Stimulated activated CD4-positive, alpha-beta T cell treated with anti-CD3 and anti-CD28 coated beads, Interleukin-2, amount 100 ng/mL, for 4 hours (primary cell): ENCODE results near the gene ZBTB21.

Experiments
- DNase-seq: peaks from one replicate; pipeline ENCODE4 v3.0.0-alpha.2; 2020; ENCODE audit warnings: low read depth

ZBTB21 gene

DNA sequence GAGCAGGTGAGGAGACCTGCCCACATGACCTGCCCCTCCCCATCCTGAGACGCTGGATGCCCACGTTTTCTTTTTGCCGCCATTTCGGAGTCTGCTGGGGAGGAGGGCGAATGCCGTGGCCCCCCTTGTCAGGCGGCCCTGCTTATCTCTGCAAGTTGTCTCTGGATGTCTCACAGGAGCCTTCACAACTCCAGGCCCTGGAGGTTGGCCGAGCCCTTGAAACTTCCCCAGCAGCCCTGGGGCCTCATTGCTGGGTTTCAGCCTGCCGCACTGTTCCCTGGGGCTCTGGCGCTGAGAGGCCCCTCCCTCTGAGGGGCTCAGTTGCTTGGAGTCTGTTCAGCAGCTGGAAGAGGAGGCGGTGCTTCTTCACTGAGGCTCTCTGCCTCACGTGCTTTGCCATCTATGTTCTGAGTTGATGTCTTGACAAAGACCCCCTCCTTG, 29.8 kb upstream of the ZBTB21 start:
- DNase-seq = no peak

DNA sequence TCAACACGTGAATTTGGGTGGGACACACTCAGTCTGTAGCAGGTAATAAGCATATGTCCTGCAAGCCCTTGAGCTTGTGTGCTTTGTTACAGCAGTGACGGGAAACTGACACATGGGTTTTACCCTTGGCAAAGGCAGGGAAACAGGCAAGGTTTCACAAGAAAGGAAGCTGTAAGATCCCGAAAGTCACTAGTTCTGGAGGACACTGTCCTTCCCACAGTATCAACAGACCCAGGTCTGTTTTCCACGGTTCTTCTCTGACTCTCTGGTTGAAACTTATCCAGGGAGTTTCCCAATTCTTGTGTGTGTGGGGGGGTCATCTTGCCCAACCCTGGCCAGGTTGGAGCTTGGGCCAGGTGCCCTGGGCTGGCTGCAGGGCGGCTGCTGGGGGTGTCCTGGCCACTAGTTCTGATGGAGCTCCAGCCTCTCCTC, 29.3 kb upstream of the ZBTB21 start:
- no peak for DNase-seq

DNA sequence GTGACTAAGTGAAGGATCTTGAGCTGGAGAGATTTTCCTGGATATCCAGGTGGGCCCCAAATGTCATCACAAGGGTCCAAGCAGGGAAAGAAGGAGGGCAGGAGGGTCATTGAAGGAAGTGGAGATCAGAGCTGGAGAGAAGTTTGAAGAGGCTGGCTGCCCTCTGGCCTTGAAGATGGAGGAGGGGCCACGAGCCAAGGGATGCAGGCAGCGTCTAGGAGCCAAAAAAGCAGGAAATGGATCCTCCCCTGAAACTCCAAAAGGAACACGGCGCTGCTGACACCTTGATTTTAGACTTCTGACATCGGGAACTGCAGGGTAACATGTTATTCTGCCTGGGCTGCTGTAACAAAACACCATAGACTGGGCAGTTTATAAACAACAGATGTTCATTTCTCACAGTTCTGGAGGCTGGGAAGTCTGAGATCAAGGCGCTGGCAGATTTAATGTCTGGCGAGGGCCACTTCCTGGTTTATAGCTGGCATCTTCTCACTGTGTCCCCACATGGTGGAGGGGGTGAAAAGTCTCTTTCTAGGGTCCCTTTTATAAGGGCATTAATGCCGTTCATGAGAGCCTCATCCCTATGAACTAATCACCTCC, 28.8 kb upstream of the ZBTB21 start:
- no peak for DNase-seq

DNA sequence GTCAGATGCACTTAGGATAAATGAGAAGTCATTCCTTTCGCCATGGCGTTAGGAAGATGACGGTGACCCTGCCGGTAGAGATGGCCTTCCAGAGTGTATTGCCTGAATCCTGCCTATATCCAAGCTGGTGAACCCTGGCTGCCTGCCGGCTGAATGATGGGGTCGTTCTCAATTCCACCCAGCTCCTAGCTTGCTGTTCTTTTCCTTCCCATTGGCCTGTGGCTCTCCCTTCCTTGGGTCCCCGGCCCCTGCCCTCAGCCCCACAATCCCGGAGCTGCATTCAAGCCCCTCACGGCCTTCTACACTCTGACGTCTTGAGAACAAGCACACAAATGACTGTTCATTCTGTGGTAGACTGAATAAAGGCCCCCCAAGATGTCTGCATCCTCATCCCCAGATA, 28.2 kb upstream of the ZBTB21 start:
- DNase-seq = no peak

DNA sequence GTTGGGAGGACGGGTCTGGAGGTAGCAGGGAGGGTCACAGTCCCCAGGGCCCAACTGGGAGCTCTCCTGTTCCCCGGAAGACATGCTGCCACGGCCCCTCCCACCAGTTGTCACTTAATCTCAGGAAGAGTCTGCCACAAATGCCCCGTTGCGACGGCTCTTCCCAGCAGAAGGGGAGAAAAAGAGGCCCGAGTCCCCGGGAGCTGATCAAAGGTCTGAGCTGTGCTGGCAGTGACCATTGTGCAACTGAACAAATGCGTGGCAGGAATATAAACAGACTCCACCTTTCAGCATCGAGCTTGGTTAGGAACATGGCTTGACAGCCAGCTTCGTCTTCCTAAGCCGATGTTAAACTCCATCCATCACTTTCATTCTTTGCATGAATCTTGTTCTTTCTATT, 27.8 kb upstream of the ZBTB21 start:
- DNase-seq = no peak

DNA sequence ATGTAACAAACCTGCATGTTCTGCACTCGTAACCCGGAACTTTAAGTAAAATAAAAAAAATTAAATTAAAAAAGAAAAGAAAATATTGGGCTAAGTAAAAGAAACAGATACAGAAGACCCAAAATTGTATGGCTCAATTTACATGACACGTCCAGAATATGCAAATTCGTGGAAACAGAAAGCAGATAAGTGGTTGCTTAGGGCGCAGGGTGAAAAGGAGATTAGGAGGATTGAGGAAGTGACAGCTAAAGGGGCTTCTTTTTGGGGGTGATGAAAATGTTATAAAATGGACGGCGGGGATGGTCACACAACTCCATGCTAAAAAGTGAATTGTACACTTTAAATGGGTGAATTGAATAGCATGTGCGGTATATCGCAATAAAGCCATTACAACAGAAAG, 27.4 kb upstream of the ZBTB21 start:
- no peak for DNase-seq

DNA sequence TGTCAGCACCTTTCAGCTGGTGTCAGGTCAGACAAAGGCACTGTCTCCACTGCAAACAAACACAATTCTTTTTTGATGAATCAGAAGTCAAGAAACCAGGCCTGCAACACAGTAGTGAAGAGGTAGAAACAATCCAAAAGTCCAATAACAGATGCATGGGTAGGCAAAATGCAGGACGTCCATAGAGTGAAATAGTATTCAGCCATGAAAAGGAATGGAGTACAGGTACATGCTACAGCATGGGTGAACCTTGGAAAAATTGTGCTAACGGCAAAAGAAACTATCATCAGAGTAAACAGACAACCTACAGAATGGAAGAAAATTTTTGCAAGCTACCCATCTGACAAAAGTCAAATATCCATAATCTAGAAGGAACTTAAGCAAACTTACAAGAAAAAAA, 26.2 kb upstream of the ZBTB21 start:
- no peak for DNase-seq

DNA sequence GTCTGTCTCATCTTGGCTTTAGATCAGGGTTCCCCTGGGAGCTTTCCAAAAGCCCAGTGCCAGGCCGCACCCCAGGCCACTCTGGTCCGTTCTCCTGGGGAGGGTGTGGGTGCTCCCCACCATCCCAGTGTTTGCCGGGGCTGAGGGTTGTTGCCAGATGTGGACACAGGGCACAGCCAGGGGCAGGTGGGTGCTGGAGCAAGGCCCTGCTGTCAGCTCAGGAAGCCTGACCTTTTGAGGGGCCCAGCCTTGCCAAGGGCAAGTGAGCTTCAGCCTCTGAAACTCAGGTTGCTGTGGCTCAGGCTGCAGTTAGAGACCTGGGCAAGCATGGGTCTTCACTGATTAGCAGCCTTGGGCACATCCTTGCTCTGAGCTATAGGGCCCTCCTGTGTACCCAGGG, 22.8 kb upstream of the ZBTB21 start:
- no peak for DNase-seq

DNA sequence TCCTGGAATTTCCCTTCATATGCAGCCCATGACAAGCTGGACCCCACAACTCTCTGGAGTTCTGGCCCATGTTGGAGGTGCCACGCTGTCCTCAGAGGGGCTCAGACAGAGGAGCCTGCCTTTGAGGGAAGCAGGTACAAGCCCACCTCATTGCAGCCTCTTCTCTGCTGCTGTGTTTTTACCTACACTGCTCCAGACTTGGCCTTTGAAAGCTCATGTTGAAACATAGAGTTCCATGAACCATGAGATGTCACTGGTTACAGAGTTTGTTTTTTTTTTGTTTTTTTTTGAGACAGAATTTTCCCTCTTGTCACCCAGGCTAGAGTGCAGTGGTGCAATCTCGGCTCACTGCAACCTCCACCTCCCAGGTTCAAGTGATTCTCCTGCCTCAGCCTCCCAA, 22.1 kb upstream of the ZBTB21 start:
- DNase-seq = no peak

DNA sequence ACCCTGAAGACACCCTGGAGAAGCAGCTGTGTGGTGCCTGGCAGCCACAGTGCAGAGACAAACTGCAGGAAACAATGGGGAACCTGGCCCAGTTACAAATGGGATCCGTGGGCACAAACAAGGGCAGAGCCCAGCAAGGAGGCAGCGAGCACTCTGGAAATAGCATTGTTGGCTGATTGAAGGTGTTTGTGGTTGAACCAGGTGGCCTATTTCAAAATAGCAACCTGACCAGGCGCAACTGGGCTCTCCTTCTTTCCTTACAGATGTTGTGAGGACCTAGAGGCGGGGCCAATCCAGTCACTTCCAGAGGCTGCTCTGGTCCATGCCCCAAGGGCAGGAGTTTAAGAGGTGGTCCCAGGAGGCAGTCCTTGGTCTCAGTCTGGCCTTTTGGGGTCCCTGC, 21.7 kb upstream of the ZBTB21 start:
- no peak for DNase-seq

DNA sequence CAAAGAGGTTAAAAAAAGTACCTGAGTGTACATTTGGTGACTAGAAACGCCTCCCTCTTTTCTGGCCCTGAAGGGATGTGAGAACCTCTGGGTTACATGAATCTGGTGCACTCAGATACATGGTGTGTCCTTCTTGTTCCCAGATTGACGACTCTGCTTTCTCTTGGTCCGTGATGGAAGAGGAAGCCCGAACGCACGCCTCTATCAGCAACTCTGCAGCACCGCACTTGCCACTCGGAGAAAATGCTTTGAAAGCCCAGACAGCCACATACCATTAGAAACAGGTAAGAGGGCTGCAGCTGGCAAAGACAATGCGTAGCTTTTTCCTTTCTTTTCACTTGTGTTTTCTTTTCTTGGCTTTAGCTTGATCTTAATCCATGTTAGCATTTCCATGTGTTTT, 21.1 kb upstream of the ZBTB21 start:
- DNase-seq = no peak

DNA sequence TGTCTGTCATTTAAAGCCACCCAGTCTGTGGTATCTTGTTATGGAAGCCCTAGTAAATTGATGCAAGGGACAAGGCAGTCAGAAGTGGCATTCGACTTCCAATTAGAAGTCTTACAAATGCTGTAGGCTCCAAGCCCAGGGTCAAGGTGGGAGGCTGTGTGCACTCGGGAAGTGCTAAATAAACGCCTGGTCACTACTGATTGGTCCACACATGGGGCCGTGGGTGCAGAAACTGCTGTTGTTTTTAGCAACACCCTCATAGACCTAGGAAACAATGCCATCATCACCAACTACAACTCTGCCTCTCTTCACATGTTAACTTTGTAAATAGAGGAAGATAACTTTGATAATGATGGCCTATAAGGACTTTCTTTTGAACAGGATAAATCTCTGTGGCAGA, 20.2 kb upstream of the ZBTB21 start:
- DNase-seq = no peak

DNA sequence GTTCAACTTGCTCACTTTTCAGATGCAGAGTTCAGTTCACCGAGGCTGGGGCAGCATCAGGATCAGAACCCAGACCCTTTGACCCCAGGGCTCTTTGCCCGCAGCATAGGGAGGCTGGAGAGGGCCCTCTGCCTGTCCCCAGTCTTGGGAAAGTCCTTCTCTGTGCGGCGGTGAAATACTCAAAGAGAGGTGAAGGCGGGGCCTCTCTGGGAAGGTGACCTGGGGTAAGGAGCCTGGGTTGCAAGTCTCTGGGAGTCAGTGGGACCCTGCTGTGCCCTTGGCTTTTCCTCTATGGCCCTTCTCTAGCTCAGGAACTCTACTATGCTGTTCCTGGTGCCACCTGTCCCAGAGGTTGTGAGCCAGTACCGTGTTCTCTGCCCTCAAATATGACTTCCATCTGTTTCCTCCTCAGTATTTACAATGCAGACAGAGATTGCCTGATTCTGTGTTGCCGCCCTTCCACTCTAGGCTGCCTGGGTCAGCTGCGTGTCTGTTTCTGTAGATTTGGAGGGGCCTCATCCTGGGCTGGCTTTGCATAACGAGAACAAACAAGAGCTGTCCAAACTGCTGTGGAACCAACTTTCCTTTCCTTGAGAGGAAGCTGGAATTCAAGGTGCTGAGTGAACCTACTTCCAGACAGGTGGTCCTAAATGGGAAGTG, 18.7 kb upstream of the ZBTB21 start:
- no peak for DNase-seq

DNA sequence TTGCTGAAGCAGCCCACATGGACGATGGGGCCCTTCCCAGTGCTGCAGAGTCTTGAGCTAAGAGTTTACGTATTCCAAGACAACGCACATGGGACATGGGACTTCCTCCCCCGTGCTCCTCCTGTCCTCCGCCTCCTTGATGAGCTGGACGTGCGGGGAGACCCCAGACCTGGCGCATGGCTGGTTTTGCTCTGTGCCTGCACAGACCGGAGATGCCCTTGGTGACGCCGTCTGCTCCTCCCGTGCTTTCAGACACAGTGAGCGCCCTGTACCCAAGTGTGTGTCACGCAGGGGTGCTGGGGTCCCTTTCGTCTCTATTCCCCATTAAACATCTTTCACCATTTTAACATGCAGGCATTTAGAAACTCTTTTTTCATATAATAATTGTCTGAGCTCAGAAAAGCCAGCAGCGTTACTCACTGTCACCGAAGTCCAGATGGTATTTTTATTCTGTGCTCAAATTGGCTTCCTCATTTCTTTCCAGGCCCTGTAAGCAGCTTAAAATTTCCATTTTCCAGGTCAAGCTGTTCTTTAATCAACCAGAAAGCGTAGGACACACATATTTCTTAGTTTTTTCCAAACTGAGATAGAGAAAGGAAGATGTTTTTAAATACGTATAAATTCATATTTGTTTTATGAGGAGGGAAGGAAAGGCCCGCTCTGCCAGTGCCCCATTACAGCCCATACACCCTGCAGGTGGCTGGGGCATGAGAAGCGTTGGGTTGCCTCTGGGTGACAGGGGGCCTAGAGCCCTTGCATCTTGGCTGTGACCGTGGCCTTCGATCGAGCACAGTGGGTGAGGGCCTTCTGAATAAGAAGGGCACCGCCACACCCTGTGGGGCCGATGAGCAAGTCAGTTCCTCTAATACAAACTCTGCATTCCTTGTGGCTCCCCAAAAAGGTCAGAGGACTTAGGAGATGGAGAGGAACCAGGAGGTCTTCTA, 17.9 kb upstream of the ZBTB21 start:
- DNase-seq = no peak

DNA sequence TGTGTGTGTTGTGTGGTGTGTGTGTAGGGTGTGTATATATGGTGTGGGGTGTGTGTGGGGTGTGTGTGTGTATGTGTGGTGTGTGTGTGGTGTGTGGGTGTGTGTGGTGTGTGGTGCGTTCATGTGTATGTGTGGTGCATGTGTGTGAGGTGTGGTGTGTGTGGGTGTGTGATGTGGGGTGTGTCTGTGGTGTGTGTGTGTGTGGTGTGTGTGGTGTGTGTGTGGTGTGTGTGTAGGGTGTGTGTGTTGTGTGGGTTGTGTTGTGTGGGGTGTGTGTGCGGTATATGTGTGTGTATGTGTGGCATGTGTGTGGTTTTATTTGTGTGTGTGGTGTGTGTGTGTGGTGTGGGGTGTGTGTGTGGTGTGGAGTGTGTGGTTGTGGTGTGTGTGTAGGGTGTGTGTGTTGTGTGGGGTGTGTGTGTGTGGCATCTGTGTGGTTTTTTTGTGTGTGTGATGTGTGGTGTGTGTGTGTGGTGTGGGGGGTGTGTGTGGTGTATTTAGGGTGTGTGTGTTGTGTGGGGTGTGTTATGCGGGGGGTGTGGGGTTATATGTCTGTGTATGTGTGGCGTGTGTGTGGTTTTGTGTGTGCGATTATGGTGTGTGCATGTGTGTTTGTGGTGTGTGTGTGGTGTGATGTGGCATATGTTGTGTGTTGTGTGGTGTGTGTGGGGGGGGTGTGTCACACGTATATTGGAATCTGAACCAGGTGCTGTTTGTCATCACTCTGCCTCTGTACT, 17.1 kb upstream of the ZBTB21 start:
- DNase-seq = no peak

DNA sequence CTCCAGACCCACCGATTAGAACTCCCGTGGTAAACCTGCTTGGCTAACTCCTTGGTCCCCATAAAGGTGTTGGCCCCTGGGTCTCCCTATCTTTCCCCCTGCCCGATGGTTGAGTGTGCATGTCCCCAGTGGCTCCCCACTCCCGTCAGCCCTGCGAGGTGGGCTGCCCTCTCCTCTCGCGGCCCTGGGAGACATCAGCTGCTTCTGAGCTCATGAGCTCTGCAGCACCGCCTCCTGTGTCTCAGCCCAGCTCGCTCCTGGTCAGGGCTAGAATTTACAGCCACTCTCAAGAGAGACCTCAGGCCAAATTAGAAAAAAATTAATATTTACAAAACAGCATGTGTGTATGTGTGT, 15.9 kb upstream of the ZBTB21 start:
- no peak for DNase-seq

DNA sequence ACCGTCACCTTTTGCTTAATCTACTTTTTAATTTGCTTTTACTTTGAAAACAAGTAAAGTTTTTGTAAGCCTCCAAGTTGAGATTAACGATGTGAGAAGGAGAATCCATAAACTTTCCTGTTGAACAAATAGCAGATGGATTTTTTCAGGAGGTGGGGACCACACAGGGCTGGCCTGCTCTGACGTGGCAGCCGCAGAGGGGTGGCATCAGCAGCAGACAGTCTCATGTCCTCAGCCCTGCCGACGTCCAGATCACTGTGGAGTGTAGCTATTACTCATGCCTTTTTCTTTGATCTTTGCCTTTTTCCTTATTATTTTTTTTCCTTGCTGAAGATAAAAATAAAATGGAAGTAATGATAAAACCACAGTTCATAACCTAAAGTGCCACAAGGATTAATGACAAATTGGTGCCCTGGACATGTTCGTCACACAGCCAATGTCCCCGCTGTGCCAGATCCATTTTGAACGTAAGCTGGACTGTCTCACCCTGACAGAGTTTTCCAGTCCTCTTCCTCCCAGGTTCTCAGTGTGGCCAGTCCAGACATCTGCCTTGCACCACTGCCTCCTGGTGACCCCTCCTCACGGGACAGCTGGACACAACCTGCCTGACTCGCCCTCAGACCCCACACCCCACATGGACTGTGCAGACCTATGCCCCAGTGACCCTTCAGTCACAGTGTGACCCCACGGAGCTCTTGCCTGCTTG, 15.4 kb upstream of the ZBTB21 start:
- no peak for DNase-seq

DNA sequence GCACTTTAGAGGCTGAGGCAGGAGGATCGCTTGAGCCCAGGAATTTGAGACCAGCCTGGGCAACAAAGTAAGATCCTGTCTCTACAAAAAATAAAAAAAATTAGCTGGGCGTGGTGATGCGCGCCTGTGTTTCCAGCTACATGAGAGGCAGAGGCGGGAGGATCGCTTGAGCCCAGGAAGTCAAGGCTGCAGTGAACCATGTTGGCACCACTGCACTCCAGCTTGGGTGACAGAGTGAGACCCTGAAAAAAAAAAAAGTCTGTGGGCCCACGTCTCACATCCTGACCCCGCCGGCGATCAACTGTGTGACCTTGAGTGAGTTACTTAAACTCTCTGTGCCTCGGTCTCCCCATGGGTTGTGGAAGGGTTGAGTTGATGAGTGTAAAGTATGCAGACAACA, 12.7 kb upstream of the ZBTB21 start:
- DNase-seq = no peak

DNA sequence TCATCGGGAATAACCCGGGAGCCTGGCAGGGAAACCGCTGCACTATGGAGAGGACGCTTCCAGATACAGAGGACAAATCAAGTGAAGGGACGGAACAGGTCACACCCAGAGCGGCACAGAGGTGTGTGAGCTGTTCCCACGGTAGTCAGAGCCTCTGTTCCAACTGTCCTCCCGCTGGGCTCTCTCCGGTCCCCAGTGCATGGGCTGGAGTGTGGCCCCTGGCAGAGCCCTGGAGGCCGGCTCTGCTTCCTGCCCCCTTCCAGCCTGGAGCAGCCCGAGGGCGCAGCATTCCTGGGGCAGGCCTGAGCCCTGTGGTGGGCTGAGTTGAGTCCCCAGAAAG, 11.9 kb upstream of the ZBTB21 start:
- DNase-seq = no peak

DNA sequence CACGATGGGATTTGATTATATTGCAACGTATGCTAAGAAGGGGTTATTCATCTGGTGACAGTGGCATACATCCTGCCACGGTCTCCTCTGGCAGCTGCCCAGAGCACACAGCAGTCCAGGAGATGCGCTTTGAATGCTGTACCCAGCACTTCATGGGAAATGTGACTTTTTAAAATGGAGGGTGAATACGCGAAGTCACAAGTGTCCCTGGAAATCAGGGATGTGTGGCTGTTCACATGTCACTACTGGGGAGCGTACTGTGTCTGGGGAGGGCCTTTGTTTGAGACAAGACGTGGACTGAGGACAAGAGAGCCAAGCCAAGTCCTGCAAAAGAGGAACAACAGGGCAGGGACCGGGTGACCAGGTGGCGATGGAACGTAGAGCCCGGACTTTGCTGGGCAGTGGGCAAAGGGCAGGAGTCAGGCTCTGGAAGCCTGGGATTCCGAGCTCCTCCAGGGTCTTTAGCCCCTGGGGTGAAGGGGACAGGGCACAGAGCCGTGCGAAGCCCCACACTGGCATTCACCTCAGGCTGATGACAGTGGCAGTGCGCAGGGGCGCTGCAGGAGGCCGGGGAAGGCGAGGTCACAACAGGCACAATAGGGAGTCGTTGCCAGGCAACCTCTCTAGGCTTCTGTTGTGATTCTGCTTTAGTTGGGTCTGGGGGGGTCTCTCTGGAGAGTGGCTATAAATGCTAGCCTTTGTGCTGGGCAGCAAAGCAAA, 11.4 kb upstream of the ZBTB21 start:
- no peak for DNase-seq

DNA sequence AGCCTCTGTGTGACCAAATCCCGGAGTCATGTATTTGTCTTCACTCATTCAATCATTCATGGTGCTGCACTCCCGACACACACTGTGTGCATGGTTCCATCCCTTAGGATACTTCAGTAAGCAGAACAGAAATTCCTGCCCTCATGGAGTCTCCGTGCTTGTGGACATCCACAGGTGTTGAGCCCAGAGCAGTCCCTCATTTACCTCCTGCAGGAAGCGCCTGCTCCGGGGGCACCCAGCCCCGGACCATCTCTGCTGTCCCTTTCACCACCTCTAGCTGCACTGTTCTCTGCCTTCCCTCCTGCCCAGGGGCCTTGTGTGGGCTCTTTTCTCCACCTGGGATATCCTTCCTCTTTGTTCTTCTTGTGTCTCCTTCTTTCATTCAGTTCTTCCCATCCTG, 9.5 kb upstream of the ZBTB21 start:
- DNase-seq = no peak
